HG03095 (cell line): Measurements from ENCODE around the gene APOB.
"Not testable (repeated sequence)": the region's sequence is repeated elsewhere in the genome, so short reads cannot be mapped to it uniquely, and the experiment has no call there.

ENCODE experiments used
- ATAC-seq: cut with Tn5 transposase; IDR thresholded peaks from one replicate; pipeline ENCODE4 v1.9.1; 2021; ENCODE audit warnings: moderate library complexity; ENCODE audit not compliant: unreplicated experiment

The APOB gene

DNA sequence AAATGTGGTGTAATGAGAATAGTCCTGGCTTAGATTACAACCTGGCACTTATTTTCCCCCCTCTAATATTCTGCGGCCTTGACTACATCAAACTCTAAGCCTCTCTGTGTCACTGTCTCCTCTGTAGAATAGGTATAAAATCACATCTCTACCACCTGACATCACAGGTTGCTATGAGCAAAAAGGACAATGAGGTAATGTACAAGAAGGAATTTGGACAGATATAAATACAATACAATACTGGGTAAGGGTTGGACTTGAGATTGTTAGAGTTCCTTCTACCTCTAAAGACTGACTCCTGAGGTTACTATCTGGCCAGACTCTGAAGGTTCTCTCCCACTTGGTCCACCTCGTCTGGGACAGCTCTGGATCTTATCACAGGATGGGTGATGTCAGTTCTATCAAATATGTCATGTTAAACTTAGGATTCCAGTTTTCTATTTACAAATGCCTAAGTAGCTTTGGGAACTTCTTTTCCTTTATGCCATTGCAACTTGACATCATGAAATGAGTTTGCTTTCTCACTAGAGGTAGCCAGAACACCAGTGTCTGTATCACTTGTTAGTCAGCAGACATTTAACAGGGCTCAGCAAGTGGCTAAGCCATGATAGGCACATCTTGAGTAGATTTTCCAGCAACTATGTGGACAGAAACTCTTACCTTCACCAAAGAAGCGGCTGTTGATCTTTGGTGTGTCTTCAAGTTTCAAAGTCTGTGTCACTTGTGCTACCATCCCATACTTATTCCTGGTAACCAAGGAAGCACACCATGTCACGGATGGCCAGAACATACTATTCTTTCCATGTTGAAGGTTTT, 9.5 kb downstream of the APOB start:
- no peak for ATAC-seq

DNA sequence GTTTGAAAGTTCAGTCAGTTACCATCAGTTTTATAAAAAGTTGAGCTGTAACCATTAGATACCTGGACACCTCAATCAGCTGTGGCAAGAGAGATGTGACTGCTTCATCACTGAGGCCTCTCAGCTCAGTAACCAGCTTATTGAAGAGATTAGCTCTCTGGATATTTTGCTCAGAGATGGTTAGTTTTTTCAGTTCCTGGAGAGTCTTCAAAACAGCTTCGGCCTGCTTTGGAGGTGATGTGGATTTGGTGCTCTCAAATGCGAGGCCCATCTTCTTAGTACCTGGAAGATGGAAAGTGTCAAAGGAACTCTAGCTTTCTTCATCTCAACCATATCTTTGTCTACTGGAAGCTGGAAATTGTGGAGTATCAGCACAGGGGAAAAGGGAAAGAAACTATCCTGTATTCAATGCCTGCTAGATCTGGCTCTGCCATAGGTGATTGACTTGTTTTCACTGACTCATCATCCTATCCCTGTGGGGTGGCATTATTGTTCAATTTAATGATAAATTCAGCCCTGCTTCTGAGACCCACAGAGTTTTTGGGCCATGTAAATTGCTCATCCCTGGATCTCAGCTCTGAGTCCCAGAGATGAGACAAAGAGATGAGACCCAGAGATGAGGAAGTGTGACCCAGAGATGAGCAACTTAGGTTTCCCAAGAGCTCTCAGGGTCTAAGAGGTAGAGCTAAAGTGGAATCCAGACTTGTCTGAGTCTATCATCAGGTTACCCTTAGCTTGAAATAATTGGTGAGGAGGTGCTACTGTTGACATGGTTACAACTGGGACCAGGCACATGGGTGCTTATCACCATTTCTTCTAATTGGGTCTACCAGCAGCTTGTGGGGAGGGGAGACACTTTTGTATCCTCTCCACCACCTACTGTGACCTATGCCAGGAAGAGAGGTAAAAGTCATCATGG, 10.4 kb downstream of the APOB start:
- no peak for ATAC-seq

DNA sequence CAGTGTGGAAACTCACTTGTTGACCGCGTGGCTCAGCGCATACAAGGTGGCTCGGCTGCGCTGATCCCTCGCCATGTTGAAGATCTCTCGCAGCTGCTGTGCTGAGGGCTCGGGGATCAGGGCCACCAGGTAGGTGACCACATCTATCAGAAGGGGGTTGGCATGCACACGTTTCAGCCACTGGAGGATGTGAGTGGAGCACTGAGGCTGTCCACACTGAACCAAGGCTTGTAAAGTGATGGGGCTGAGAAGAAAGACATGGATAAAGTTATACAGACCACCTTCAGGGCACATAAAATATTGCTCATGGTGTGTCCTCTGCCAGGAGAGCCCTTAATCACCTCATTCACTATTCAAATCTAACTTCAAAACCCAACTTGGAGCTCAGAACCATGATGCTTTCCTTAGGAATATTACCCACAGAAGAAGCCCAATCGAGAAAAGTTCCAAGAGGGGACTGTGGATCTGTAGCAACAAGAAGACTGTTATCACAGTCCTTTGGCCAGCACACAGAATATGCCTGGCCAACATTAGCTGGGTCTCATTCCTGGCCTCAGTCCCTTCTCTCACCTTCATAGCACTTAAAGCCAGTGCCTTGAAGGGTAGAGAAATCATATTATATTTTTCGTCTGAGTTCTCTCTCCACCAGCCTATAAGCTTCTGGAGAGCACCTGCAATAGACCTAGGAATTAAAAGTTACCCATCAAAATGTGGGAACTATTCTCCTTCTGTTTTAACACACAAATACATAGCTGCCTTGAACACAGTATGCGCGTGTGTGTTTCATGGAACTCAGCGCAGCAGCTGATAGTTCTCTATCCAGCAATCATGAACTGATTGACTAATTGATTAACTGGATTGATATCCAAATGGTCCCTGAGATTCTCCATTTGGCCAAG, 11.3 kb downstream of the APOB start:
- no peak for ATAC-seq

DNA sequence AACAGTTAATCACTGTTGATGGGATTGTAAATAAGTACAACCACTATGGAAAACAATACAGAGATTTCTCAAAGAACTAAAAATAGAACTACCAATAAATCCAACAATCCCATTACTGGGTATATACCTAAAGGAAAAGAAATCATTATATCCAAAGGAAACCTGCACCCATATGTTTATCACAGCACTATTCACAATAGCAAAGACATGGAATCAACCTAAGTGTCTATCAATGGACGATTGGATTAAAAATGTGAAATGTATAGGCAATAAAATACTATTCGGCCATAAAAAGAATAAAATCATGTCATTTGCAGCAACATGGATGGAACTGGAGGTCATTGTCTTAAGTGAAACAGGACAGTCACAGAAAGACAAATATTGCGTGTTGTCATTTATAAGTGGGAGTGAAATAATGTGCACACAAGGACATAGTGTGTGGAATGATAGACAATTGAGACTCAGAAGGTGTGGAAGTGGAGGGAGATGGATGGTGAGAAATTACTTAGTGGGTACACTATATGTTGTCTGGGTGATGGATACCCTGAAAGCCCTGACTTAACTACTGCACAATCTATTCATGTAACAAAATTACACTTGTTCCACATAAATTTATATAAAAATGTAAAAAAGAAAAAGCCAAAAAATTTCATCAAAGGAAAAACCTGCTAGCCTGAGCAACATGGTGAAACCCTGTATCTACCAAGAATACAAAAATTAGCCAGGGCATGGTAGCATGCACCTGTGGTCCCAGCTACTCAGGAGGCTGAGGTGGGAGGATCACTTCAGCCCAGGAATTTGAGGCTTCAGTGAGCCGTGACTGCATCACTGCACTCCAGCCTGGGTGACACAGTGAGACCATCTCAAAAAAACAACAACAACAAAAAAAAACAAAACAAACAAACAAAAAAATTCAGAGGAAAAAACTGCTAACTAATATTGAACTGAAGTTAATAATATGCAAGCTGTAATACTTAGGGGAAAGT, 12.6 kb downstream of the APOB start:
- no peak for ATAC-seq

DNA sequence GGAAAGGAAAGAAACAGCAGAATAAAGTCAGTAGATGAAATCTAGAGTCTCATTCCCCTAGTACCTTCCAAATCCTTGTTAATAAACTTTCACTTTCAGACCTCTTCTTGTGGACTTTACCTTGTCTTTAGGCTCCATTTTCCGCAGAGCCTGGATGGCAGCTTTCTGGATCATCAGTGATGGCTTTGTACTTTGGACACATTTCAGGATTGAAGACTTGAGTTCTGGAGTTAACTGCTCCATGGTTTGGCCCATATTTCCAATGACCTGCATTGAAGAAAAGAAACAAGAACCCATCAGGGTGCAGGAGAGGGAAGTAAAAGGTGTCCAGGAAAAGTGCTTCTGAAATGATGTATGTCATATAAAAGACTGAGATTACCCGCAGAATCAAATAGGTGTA, 14.4 kb downstream of the APOB start:
- no peak for ATAC-seq

DNA sequence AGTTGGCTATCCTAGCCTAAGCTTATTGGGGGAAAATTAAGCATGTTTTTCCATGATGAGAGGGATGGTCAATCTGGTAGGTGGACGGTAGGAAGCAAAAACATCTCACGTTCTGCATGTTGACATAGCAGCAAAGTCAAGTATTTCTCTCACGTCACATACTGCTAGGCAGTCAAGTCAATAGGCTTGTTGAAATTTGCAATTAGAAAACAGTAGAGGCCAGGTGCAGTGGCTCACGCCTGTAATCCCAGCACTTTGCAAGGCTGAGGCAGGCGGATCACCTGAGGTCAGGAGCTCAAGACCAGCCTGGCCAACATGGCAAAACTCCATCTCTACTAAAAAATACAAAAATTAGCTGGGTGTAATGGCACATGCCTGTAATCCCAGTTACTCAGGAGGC, 14.9 kb downstream of the APOB start:
- ATAC-seq, result not testable (repeated sequence)

DNA sequence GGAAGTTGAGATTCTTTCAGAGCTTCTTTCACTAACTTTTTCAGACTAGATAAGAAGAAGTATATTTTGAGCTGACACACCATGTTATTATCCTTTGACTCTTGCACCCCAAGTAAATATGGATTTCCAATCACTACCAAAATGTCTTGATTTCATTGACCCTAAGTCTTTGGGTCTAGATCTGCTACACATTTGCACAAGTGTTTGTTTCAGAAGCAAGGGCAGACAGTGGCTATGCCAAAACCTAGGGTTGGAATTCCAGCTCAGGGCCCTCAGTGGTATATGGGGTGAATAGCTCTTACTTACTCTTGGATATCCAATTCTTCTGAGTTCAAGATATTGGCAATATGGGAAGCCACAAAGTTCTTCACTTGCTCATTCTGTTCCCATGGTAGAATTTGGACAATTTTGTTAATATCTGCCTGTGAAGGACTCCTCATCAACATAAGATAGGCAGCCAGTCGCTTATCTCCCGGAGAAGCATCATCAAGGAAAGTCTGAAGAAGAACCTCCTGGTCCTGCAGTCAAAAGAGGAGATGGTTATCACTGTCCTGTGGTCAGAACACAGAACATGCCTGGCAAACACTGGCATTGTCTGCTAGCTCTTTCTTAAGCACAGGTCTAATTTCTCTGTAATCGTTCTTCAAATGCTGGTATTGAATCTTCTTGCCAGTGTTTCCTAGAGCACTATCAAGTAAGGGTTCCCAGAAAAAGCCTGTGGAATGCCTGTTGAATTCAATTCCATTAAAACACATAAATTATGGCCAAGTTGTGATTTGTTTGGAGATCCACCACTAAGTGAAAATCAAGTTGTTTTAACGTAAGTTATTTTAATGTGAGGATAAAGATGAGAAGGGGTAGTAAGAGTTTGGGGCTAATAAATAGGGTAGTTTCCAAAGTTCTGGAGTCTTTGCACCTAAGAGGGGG, 15.6 kb downstream of the APOB start:
- no peak for ATAC-seq

DNA sequence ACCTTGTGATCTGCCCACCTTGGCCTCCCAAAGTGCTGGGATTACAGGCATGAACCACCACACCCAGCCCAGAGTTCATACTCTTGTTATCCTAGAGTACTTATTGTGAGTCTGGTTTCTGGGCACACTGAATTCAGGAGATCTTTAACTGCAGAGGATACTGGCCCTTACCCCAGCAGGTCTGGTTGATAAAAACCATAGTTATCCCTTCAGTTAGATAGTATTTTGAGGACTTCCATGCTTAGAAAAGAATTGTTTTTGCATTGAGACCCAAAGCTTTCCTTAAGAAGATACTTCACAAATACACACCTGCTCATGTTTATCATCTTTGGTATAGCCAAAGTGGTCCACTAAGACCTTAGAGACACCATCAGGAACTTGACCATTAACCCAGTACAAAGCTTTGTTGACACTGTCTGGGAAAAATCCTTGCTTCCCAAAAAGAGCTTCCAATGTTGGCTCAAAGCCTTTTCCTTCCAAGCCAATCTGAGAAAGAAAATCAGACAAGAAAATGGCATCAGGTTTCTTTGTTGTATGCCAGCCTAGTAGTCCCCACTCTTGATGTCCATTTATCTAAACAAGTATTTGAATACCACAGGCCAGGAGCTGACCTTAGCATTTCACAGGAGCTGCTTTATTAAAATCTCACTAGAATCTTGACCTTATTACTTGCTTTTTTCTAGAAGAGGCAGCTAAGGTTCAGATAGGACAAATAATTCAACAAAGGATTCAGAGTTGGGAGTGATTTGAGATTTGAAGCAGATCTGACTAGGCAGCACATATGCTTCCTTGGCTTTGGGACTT, 17.2 kb downstream of the APOB start:
- no peak for ATAC-seq

DNA sequence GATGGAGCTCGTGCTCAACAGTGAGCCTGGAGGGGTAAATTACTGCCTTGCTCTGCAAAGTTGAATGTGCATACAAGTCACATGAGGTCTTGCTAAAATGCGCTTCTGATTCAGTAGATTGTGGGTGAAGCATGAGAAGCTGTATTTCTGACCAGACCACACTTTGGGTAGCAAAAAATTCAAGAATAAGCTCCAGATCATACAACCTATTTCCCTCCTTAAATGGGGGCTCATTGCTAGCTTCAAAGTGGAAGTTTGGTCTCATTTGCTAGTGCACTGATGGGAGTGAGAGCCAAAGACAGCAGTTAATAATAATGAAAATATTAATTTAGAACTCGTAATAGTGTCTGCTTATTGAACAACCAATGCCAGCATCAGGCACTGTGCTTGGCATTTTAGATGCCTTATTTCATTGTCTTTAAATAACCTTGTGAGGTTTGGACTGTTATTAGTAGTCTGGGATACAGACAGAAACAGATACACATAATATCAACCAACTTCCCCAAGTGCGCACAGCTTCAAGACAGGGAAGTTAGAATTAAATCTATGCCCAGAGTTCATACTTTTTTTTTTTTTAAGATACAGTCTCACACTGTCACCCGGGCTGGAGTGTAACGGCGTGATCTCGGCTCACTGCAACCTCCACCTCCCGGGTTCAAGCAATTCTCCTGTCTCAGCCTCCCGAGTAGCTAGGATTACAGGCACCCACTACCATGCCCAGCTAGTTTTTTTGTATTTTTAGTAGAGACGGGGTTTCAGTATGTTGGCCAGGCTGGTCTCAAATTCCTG, 18.0 kb downstream of the APOB start:
- no peak for ATAC-seq

DNA sequence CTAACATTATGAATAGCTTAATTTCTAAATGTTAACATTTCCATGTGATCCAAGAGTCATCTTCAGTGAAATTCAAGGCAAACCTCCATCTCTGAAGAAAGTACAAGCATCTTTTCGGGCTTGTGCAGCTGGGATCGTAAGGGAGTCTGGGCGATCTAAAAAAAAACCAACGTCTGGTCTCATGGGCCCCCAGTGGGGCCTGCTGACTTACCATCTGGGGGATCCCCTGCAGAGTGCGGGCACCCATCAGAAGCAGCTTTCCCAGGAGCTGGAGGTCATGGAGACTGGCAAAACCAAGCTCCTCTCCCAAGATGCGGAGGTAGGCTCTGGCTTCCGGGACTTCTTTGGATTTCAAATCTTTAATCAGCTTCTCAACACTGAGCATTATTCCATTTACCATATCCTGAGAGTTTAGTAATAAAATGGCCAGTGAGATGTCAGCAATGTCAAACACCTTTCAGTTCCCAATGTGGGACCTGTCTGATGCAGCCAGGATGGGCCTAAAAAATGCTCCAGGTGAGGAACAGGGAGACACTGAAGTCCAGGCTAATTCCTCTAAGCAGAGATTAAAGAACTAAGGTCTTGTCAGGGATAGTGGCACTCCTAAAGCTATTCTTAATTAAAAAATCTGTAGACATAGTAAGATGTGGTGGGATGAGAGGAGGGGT, 19.0 kb downstream of the APOB start:
- ATAC-seq, result no peak

DNA sequence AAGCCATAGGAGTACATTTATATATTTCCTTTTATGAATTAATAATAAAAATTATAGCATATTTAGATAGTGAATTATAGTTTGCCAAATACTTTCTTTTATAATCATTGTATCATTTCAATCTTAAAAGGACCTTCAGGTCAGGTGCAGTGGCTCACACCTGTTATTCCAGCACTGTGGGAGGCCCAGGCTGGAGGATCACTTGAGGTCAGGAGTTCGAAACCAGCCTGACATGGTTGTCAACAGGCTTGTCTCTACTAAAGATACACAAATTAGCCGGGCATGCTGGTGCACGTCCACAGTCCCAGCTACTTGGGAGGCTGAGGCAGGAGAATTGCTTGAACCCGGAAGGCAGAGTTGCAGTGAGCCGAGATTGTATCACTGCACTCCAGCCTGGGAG, 19.7 kb downstream of the APOB start:
- ATAC-seq, result no peak

DNA sequence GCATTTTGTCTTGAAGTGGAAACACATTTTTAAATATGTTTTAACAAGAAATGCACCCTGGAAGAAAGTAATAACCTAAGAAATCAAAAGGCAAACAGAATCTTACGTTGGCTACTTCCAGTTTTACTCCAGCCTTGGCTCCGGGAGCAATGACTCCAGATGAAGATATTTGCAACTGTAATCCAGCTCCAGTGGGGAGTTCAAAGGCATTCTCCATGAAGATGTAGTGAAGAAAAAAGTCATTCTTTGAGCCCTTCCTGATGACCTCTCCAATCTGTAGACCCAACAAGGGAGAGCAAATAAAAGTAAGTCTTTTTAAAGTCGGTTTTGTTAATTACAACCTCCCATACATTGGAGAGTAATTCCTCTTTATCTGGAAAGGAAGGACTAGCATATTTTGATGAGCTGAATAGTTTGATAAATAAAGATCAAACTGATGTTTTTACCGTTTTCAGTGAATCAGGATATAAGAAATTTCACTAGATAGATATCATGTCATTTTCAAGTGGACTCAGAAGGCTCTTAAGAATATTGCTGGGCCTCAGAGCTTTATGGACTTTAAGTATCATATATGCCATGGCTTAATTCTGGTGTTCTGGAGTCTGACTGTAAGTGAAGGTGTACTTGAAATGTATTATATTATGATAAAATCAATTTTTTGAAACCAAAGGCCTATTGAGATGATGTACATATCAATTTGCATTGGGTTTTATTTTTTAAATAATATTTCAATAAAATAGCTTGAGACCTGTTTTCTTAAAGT, 20.3 kb downstream of the APOB start:
- ATAC-seq, result no peak

DNA sequence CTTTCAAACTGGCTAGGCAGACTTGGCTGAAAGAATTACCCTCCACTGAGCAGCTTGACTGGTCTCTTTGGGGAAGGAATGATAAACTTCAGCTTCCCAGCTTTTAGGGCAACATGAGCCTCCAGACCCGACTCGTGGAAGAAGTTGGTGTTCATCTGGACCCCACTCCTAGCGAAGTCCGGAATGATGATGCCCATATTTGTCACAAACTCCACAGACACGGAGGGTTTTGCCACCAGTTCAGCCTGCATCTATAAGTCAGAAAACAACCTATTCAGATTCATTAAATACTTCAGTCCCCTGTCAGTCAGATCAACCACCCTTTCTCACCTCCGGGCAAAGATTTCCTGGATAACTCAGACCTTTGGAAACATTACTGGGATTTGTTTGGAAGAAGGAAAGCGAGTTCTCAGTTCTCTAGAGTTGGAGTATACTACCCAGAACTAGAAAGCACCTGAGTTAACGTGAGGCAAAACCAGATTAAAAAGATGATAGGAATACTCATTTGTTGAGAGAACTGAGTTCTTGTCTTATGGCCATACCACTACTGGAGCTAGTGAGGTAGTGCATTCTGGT, 21.0 kb downstream of the APOB start:
- ATAC-seq, result no peak

DNA sequence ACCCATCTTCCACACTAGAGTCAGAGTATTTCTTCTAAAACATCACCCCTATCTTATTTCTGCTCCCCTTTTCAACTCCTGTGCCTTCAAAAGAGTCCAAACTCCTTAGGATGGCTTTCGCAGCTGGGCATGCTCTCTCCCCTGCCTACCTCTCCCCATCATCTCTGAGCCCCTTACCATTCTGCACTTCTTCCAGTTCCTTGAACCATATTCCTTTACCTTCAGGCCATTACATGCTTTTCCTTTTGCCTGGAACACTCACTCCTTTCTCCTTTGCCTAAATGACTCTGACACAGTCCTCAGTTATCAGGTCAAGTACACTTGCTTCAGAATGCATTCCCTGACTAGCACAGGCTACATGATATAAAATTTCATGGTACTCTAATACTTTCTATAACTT, 22.4 kb downstream of the APOB start:
- no peak for ATAC-seq

DNA sequence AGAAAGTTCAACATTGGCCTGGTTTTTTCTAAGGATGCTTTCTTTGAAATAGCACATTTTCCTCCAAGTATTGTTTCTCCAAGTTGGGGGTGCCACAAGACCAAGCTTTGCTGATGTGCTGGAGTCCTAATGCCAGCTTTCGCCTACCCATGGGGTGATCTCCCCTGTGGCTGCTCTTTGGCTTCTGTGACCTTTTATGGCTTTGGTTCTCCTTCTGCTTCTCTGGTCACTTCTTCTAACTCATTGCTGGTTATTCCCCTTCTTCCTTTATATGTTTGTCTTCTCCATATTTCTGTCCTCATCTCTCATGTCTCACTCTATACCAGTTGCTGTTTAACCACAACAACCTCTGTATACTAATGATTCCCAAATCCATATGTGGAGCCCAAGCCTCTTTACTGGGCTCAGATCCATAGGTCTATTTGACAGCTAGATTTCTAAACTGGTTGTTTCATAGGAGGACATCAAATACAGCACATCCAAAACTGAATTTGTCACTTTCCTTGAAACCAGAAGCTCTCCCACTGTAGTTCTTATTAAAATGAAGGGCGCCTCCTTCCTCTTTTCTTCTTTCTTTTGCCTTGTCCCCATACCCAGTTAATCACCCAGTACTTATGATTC, 23.1 kb downstream of the APOB start:
- ATAC-seq, result no peak
